ENCODE results near the gene CCDC158.

CCDC158 gene

GRCh38 chr4:76276813-76277212 lies 144.1 kb downstream of the CCDC158 start:
- no peak for DNase-seq

DNA sequence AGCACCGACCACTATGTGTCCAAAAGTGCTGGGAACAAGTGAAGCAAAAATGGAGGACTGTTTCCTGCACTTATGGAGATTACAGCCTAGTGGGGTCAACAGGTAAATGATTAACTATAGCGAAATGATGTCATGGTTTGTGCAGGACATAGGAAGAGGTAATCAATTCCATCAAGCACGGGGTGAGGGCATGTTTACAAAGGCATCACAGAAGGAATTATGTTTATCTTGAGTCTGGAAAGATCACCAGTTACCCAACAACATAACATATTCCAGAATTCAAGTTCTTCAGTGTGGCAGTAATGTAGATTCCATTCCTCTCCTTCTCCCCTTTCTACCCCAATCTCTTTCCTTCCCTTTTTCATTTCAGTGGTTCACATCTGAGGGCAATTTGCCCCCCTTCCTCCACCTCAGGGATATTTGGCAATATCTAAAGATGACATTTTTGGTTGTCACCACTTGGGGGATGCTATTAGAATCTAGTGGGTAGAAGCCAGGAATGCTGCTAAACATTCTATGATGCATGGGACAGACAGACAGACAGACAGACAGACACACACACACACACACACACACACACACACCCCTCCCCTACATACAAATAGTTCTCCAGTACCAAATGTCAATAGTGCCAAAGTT lies 145.3 kb downstream of the CCDC158 start:
- no peak for DNase-seq

DNA sequence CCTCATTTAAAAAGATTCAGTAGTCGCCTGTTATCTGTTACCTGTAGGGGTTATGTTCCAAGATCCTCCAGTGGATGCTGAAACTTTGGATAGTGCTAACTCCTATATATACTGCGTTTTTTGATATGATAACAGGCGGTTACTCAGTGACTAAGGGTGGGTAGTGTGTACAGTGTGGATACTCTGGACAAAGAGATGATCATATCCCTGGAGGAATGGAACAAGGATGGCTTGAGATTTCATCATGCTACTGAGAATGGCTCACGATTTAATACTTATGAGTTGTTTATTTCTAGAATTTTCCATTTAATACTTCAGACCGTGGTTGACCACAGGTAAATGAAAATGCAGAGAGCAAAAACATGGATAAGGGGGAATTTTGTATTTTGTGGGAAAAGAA lies 147.9 kb downstream of the CCDC158 start:
- DNase-seq, result no peak

- DNase-seq, result no peak
These were observed 148.4 kb downstream of the CCDC158 start for GRCh38 chr4:76272582-76272981.

DNA sequence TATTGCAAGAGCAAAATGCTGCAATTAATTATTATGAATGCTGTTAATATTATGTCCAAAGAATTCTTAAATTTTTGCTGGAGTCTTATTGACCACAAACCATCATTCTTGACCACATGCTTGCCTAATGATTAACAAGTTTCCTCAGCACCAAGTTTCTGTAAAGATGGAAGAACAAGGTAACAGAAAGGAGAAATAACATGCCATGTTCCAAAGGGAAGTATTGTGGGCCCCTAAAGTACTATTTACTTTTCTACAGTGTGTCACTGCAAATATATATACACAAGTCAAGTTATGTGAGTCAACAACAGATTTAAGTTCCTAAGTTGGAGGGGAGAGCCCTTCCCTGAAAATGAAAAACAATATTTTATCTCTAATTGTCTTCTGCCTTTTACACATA lies 148.9 kb downstream of the CCDC158 start:
- DNase-seq, result no peak

DNA sequence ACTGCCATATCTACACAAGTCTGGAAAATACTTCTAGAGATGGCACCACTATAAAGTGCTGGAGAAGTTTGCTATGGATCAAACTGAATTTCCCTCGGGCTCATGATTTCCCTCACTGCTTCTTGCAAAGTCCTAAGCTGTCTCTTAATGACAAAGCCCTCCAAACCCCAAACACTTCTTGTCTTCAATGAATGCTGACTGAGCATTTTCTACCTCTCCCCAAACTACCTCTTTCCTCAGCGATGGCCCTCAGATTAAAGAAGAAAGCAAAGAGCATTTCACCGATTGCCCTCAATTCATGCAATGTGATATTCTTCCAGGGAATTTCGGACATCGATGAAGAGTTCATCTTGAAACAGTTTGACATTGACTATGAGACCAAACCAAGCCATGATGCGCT lies 149.7 kb downstream of the CCDC158 start:
- DNase-seq, result no peak

- no peak for DNase-seq
These were observed 150.4 kb downstream of the CCDC158 start for GRCh38 chr4:76270244-76271175.

DNA sequence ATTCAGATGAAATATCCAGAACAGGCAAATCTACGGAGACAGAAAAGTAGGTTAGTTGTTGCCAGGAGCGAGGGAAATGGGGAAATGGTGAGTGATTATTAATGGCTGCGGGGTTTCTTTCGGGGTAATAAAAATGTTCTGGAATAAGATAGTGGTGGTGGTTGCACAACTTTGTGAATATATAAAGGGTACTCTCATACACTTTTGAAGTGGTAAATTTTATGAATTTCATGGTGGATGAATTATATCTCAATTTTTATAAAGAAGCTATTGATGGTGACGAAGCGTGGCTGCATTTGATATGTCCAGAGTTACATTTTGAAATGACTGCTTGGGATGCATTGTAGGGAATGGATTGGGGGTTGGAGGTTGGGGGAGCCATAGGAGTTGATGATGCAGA lies 153.1 kb downstream of the CCDC158 start:
- DNase-seq, result no peak

- no peak for DNase-seq
These were observed 154.3 kb downstream of the CCDC158 start for GRCh38 chr4:76266627-76267026.

- no peak for DNase-seq
These were observed 155.2 kb downstream of the CCDC158 start for GRCh38 chr4:76265631-76266218.
